HG03558 (cell line): ENCODE data around the gene MAPK8IP3.
A peak's percentile ranks its signal among the peaks of the same experiment; 100 is the strongest.
"Not testable (repeated sequence)": the region's sequence is repeated elsewhere in the genome, so short reads cannot be mapped to it uniquely, and the experiment has no call there.

Experiments used
- ATAC-seq: cut with Tn5 transposase; IDR thresholded peaks from one replicate; pipeline ENCODE4 v1.9.1; 2021; ENCODE audit warnings: moderate number of reproducible peaks; ENCODE audit not compliant: unreplicated experiment; ENCODE audit errors: extremely low read depth

MAPK8IP3 gene

DNA sequence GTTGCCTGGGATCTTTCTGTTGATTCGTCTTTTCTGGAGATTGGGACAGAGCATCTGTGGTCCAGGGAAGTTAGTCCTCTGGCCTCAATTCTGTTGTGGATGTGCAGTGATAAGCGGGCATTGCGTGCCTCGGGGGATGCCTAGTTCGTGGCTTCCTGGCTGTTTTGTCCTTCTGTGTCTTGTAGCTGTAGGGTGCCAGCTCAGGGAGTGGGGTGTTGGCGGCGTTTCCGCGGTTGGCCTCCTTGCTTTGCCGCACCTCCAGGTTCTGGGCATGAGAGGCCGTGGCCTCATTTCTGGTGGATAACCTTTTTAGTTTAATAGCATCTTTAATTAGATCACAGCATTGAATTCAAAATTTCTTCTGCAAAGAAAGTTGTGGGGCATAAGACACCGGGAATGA, 29.3 kb upstream of the MAPK8IP3 start:
- ATAC-seq, result no peak

DNA sequence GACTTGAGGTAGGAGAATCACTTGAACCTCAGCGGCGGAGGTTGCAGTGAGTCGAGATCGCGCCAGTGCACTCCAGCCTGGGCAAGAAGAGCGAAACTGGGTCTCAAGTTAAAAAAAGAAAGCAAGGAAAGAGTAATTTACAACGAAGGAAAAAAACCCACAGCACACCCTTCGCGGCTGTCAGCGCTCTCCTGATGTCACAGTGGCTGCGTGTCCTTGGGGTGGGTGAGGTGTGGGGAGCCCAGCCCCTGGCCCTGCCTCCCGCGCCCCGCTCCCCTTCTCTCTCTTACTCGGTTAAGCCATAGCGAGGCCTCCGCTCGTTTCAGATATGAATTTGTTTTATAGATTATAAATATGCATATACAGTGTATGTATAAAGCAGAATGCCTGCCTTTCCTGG, 28.7 kb upstream of the MAPK8IP3 start:
- ATAC-seq, result no peak

DNA sequence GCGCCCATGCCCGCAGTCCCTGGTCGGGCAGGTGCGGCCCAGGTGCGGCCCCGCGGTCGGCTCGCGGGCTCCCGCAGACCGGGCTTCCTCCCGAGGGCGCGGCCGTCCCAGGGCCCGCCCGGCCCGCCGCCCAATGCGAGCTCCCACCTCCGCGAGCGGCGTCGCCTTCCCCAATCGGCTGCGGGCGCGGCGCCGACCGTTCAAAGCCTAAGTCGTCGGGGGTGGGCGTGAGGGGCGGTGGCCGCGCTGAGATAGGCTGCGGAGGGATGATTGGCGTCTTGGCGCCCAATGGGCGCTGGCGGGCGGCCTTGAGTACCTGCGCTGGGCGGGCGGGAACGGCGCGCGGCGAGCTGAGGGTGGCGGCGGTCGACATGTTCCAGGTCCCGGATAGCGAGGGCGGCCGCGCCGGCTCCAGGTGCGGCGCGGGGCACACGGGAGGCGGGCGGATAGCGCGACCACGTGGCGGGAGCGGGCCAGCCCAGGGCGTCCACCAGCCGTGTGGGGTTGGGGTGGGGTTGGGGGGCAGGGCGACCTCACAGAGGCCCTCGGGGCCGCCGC, 28.0 kb upstream of the MAPK8IP3 start, which contains the start of gene JPT2:
JPT2 (plus strand) TSS at position 338 of the 558 bp plus-strand sequence; CDS start at position 372, 34 bp downstream.
- ATAC-seq, result peak; percentile 86

DNA sequence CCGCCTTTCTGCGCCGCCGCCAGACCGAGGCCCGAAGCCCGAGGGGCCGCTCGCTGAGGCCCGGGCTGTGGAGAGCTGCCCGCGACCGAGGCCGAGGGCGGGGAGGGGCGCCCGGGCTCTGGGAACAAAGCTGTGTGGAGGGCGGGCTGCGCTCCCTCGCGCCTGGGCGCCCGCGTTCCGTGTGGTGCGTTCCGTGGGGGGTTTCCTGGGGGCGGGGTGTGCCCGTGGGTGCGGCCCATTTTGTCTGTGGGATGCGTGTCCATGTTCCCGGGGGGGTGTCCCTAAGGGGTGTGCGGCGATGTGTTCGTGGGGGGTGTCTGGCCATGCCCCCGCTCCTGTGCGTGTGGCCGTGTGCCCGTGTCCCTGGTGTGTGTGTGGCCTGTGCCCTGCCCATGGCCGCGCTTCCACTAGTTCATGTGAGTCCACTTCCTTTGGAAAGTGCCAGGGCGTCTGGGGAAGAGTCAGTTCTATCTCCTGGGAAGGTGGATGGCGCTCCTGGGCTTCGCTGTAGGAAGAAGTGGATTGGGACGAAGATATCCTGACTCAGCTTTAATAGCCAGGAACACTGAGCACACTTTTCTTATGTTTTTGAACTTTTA, 27.4 kb upstream of the MAPK8IP3 start:
- no peak for ATAC-seq

DNA sequence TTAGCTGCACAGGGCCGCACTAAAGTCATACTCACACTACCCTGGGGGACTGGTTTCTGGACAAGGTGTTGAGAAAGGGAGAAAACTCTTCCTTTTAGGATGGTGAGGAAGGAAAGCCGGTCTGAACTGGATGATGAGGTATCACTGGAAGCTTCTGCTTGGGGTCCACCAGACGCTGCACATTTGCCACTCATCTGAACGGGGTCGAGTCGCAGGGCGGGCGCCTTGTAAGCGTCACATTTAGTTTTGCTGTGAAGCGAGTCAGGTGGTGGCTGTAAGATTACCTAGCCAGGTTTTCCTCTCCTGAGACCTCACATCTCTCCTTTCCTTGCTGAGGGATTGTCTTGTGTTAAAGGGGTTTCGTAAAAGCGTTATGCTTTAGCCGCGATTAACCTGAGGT, 25.6 kb upstream of the MAPK8IP3 start:
- ATAC-seq, result no peak

DNA sequence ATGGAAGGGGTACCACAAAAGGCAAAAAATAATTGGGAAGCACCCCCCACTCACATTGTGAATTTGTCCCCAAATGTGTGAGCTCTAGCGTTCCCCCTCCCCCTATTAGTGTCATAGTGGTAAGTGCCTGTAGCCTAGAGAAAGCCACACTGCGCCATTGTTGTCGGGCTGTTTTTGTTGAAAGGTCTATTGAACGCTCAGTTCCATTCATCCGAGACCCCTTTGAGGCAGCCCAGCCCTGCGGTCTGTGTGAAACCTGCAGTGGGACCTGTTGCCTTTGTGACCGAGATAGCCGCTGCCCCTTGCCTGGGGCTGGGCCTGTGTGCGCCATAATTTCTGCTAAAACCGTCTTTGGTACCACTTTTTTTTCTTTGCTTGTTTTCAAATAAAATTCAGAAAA, 25.0 kb upstream of the MAPK8IP3 start:
- no peak for ATAC-seq

DNA sequence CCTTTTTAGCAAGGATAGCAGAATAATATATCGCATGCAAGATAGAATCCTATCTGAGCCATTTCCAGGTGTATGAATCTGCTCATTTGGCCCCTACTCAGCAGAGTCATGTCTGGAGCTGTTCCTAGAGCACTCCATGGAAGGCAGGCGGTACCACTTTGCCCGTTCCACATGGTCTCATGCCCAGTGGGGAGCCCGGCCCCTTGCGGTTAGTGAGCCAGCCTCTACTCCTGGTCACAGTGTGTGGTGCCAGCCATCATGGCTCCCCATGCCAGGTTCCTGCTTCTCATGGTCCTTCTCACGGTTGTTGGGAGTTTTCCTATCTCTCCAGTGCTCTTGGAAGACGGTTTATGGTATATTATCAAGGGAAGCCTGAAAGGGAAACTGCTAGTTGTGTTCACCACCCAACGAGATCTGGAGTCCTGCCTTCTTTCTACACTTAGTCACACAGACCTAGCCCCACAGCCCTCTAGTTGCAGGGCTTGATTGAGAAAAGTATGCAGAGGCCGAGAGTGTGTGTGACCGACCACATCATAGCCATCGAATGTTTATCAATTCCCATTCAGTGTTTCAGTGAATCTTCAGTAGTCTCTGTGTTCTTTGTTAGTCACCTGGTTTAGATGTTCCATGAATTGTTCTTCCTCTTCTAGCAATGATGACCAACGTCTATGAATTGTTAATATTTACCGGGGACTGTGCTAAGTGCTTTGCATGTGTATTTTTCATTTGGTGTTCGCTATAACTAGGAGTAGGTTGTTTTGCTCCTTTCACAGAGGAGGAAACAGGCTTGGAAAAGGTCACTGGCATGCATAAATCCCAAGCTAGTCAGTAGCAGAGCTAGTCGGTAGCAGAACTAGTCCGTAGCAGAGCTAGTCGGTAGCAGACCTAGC, 18.3 kb upstream of the MAPK8IP3 start:
- ATAC-seq, result no peak

DNA sequence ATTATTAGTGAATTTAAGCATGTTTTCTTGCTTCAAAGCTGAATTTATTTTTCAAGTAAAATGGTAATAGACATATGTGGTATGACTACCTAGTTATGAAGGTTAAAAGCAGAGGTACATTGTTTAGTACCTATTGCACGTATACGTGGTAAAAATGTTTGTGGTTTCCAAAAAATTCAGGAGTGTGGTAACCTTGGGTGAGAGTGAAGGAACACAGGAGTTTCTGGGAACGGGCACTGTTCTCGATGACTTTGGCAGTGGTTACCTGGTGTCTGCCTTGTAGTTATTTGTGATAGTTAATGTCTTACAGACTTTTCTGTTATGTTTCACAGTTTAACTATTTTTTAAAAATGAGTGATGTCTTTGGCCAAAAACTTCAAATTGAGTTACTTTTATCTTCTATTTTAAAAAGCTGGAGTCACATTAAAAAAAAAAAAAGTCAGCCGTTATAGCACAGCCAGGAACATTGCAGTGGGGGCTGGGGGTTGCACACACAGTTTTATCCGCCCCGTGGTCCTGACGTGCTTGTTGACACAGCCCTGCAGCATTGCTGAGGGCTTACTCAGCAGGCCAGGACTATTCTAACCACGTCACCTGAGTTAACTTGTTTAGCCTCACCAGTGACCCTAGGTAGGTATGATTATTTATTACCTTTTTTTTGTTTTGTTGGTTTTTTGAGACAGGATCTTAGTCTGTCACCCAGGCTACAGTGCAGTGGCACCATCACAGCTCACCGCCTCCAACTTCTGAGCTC, 17.0 kb upstream of the MAPK8IP3 start:
- no peak for ATAC-seq

DNA sequence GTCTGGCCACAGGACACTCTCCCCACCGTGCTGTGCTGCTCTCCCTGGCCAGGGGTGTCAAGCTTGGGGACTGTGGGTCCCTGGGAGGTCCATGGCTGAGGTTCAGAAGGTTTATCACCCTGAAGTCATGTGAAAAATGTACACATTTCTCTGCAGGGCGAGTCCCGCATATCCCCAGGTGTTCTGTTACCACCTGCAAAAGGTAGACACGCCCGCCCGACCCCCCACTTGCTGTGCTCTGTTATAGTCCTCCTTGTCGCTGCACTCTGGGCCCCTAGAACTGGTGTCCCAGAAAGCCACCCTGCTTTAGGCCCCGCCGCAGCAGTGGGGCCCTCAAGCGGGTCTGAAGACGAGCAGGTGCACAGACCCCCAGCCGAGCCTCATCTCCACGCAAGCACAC, 16.1 kb upstream of the MAPK8IP3 start:
- ATAC-seq, result no peak

DNA sequence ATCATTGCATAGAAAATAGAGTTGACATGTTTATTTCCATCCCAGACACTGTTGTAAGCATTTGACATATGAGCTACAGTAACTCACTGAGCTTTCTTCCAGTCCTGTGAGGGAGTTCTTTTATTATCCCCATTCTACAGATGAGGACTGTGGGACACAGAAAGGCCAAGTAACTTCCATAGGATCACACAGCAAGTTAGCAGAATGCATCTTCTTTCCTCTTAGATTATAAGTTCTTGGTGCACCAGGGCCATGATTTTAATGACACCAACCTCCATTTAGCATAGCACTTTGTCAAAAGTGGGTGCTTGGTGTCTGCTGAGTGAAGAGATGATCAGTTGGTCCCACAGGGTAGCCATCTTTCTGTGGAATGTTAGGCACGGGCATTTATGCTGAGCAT, 15.2 kb upstream of the MAPK8IP3 start:
- no peak for ATAC-seq

DNA sequence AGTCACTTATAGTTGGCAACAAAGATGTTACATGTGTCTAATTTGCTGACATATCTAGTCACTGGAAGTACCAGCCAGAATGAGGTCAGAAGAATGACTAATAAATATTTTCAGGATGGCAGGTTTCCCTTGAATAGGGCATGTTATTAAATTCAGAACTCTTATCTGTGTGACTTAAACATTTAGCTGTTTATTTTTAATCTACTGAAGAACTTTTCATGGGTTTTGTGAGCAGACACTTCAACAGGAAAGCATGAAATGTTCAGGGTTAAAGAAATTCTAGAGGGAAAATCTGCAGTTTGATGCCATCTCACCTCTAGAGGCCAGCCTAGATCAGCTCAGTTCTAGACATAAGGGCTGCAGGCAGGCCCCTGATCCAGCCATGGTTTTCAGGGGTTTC, 14.7 kb upstream of the MAPK8IP3 start:
- no peak for ATAC-seq

DNA sequence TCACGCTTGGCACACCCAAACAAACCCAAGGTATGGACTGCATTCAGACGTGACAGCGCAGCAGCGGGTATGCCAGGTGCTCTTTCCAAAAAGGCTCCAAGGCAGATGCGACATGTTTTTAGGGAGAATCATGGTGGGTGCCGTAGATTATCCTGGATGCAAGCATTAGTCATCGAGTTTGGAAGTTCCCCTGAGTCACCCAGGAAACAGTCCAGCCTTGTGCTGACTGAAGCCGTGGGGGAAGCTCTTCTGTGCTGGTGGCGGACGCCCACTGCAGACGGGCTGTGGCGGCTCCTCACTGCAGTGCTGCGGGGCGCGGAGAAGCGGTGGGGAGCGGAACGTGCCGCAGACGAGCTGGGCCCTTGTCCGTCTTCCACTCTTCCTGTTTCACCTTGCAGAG, 14.0 kb upstream of the MAPK8IP3 start:
- ATAC-seq, result no peak

DNA sequence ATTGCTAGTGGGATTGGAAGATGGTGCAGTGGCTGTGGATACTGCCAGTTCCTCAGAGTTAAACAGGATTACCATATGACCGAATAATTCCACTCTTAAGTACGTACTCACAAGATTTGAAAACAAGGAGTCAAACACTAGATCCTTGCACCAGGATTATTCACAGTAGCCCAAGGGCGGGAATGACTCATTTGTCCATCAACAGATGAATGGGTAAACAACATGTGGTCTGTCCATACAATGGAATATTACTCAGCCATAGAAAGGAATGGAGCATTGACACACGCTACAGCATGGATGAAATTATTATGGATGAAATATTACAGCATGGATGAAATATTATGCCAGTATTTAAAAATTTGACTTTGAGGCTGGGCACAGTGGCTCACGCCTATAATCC, 9.1 kb upstream of the MAPK8IP3 start:
- ATAC-seq, result no peak

DNA sequence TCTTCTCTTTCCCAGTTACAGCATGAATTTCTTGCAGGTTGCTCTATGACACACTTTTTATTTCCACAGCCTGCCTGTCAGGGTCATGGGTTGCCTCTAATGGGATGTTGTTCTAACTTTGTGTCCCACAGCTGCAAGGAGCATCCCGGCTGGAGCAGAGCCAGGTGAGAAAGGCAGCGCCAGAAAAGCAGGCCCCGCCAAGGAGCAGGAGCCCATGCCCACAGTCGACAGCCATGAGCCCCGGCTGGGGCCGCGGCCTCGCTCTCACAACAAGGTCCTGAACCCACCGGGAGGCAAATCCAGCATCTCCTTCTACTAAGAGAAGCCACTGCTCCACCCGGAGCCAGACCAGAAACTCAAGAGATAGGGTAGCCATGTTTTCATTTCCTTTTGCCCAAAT, 7.3 kb upstream of the MAPK8IP3 start:
- no peak for ATAC-seq

DNA sequence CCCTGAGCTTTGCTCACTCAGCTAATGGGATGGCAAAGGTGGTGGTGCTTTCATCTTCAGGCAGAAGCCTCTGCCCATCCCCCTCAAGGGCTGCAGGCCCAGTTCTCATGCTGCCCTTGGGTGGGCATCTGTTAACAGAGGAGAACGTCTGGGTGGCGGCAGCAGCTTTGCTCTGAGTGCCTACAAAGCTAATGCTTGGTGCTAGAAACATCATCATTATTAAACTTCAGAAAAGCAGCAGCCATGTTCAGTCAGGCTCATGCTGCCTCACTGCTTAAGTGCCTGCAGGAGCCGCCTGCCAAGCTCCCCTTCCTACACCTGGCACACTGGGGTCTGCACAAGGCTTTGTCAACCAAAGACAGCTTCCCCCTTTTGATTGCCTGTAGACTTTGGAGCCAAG, 5.7 kb upstream of the MAPK8IP3 start:
- no peak for ATAC-seq

DNA sequence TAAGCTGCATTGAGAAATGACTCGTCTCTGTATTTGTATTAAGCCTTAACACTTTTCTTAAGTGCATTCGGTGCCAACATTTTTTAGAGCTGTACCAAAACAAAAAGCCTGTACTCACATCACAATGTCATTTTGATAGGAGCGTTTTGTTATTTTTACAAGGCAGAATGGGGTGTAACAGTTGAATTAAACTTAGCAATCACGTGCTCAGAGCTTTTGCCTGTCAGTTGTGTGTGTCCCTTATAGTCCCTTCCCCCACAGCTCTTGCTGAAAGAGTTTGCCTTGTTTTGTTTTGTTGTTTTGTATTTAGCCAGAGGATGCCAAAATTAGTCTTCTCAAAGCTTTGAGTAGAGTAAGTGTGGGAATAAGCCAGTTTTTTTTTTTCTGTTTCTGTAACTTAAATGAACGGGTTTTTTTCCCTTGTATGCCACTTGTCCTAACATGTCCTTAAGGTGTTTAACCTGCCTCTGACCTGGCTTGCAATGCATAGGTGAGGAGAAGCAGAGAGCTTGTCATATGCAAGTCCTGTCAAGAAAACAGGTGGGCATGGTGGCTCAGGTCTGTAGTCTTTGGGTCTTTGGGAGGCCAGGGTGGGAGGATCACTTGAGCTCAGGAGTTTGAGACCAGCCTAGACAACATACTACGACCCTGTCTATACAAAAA, 4.6 kb upstream of the MAPK8IP3 start:
- no peak for ATAC-seq

DNA sequence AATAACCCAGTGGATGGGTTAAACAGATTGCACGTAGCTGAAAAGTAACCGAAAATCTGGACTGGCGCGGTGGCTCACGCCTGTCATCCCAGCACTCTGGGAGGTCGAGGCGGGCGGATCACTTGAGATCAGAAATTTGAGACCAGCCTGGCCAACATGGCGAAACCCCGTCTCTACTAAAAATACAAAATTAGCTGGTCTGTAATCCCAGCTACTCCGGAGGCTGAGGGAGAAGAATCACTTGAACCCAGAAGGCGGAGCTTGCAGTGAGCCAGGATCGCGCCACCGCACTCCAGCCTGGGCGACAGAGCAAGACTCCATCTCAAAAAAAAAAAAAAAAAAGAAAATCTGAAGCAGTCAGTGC, 689 bp upstream of the MAPK8IP3 start:
- not testable (repeated sequence) for ATAC-seq

DNA sequence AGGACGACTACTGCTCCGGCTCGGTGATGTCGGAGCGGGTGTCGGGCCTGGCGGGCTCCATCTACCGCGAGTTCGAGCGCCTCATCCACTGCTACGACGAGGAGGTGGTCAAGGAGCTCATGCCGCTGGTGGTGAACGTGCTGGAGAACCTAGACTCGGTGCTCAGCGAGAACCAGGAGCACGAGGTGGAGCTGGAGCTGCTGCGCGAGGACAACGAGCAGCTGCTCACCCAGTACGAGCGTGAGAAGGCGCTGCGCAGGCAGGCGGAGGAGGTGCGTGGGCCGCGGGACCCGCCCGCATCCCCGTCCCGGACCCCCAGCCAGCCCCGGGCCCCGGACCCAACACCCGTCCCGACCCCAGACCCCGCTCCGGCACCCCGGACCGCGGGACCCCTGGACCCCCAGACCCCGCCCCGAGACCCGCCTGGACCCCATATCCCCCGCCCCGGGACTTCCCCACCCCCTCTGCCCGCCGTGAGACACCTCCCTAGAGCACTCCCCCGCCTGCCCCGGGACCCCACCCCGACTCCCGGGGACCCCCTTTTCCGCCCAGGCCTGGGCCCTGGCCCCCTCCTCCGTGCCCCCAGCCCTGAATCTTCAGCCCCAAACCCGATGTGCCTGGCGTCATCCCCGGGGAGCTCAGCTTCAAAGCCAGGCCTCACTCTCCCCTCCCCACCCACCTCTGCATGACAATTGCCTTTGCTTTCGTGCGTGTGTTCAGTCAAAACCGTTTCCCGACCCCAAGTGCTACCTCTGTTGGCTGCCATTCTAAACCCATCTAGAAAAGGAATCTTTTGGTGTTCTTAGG, 594 bp downstream of the MAPK8IP3 start:
- no peak for ATAC-seq

DNA sequence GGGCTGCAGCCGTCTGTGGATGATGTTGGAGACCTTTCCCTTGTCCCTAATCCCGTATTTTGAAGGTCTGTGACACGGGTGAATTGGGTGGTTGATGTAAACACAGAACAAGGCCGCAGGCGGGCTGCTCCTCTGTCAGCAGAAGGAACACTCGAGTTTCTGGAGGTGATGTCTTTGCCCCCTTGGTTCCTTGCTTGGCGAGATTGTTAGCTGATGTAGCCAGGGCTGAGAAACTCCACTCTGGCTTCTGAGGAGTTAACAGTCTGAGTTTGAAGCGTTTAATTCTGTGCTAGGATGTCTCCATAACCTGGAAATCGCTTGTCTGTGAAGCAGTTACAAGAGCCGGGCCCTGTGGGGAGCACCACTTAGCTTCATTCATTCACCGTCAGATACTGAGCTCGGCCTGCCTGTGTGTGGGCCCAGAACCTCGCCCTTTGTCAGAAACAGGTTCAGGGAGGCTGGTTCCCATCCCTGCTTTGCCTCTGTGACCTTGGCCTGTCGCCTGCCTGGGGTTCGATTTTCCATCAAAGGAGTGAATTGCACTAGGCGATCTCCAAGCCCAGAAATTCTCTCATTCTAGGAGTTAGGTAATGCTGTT, 1.3 kb downstream of the MAPK8IP3 start:
- ATAC-seq, result no peak
